ENCODE measurements around the gene LBH.

LBH gene

GRCh38 chr2:30192314-30192713 lies 39.0 kb upstream of the LBH start:
- TF ChIP-seq CTCF (IDR thresholded peaks at IDR 0.05) (no peak), ZFX (IDR thresholded peaks at IDR 0.05; ENCODE audit: borderline replicate concordance) (no peak)

GRCh38 chr2:30193104-30193681 lies 38.1 kb upstream of the LBH start:
- TF ChIP-seq ZFX (IDR thresholded peaks at IDR 0.05; ENCODE audit: borderline replicate concordance) (no peak), CTCF (IDR thresholded peaks at IDR 0.05) (no peak)

More at GRCh38 chr2:30192314-30192713, 39.0 kb upstream of the LBH start:
- no peak overlapping the region for H3K27ac ChIP-seq

GRCh38 chr2:30194421-30194820 lies 36.9 kb upstream of the LBH start:
- no peak overlapping the region for H3K27ac ChIP-seq
- no peak for TF ChIP-seq CTCF (IDR thresholded peaks at IDR 0.05)
- TF ChIP-seq ZFX (IDR thresholded peaks at IDR 0.05; ENCODE audit: borderline replicate concordance) = no peak

More at GRCh38 chr2:30193104-30193681, 38.1 kb upstream of the LBH start:
- H3K27ac ChIP-seq = no peak overlapping the region

- no peak for TF ChIP-seq ZFX (IDR thresholded peaks at IDR 0.05; ENCODE audit: borderline replicate concordance)
- TF ChIP-seq CTCF (IDR thresholded peaks at IDR 0.05) = no peak
- H3K27ac ChIP-seq = no peak overlapping the region
These were observed 36.3 kb upstream of the LBH start for GRCh38 chr2:30195016-30195415.

- TF ChIP-seq CTCF (IDR thresholded peaks at IDR 0.05) = no peak
- no peak overlapping the region for H3K27ac ChIP-seq
These were observed 33.7 kb upstream of the LBH start for GRCh38 chr2:30197570-30198192.

- H3K27ac ChIP-seq = no peak overlapping the region
- TF ChIP-seq CTCF (IDR thresholded peaks at IDR 0.05) (no peak), ZFX (IDR thresholded peaks at IDR 0.05; ENCODE audit: borderline replicate concordance) (no peak)
These were observed 29.3 kb upstream of the LBH start for GRCh38 chr2:30201990-30202389.

- H3K27ac ChIP-seq = no peak overlapping the region
- TF ChIP-seq ZFX (IDR thresholded peaks at IDR 0.05; ENCODE audit: borderline replicate concordance) = no peak
- no peak for TF ChIP-seq CTCF (IDR thresholded peaks at IDR 0.05)
These were observed 28.2 kb upstream of the LBH start for GRCh38 chr2:30203156-30203555.

All from 22Rv1 (cell line).